Panc1 (cell line): ENCODE data around the gene FRG2B.
"Not testable (repeated sequence)": the region's sequence is repeated elsewhere in the genome, so short reads cannot be mapped to it uniquely, and the experiment has no call there.

ENCODE experiments used
- CTCF ChIP-seq: fragments of 450-650 bp; IDR thresholded peaks from 2 replicates; pipeline ENCODE4 v1.5.1; 2017; ENCODE audit warnings: mild to moderate bottlenecking
- POLR2AphosphoS5 ChIP-seq: IDR thresholded peaks from 2 replicates; pipeline ENCODE4 v1.6.1; 2012; ENCODE audit warnings: mild to moderate bottlenecking, low read depth, low read length, moderate library complexity
- REST ChIP-seq, 2 experiments: IDR thresholded peaks; 2 replicates each; pipeline ENCODE4 v1.6.1; 2011 to 2012; ENCODE audit warnings: low read depth in 2 of 2, control low read depth in 1 of 2, low read length in 1 of 2, mild to moderate bottlenecking in 1 of 2, moderate library complexity in 1 of 2; ENCODE audit not compliant: insufficient read depth in 1 of 2
- TCF7L2 ChIP-seq: IDR thresholded peaks from 2 replicates; pipeline ENCODE4 v1.6.1; 2011; ENCODE audit warnings: mild to moderate bottlenecking, low read depth, low read length, inconsistent platforms

GRCh38 chr10:133667446-133667845 lies 40.9 kb upstream of the FRG2B start:
- not testable (repeated sequence) for TF ChIP-seq TCF7L2; CTCF; REST (IDR thresholded peaks at IDR 0.05; ENCODE audit: insufficient read depth in 1 of 2, low read depth in 2 of 2, low read length in 1 of 2); POLR2AphosphoS5
